ENCODE results near the gene RPL36. TPM values are rescaled to one million over a fixed set of nuclear protein-coding genes. Genes with fewer than 3 reads are reported as not detected.

RPL36 gene
- total RNA-seq, 1 donor from 2014 or later, result 943 TPM

GRCh38 chr19:5666921-5667610, 23.0 kb upstream of the RPL36 start:
- Histone ChIP-seq H3K4me2 (ENCODE audit: low read length) (no peak overlapping the region), H3K4me3 (ENCODE audit: insufficient read depth, low read depth, low read length) (no peak overlapping the region), H3K79me2 (ENCODE audit: insufficient read depth, low read length) (peaks cover 9% of the 10 kb centered on the region), H3K9ac (ENCODE audit: low read length) (no peak overlapping the region), H3K36me3 (ENCODE audit: insufficient read depth, low read length) (peaks cover 48% of the 10 kb centered on the region), H3K4me1 (ENCODE audit: insufficient read depth, low read length) (peaks cover 4% of the 10 kb centered on the region), H3K27ac (ENCODE audit: low read depth, low read length) (no peak overlapping the region), H4K20me1 (ENCODE audit: insufficient read depth, low read length) (peaks cover 54% of the 10 kb centered on the region), H3K9me3 (ENCODE audit: insufficient read depth, low read depth, low read length) (no peaks in the 10 kb centered on the region), H3K27me3 (ENCODE audit: insufficient read depth, low read length) (no peaks in the 10 kb centered on the region), H2AFZ (ENCODE audit: low read depth, low read length) (no peak overlapping the region)
- Mint-ChIP-seq H3K27ac (ENCODE audit: unreplicated experiment) (no peak overlapping the region), H3K9me3 (ENCODE audit: unreplicated experiment) (no peaks in the 10 kb centered on the region), H3K36me3 (ENCODE audit: low read depth, unreplicated experiment) (peaks cover 33% of the 10 kb centered on the region), H3K27me3 (ENCODE audit: low read depth, unreplicated experiment) (no peaks in the 10 kb centered on the region), H3K4me1 (ENCODE audit: low read depth, unreplicated experiment) (peaks cover 9% of the 10 kb centered on the region), H3K4me3 (ENCODE audit: unreplicated experiment) (no peak overlapping the region)
- no peak for TF ChIP-seq EZH2 (IDR thresholded peaks at IDR 0.05; ENCODE audit: insufficient read depth, low read length)
- no peak for DNase-seq (ENCODE audit: low read depth)
- FAIRE-seq, result no peak

GRCh38 chr19:5667751-5668271, 22.3 kb upstream of the RPL36 start:
- TF ChIP-seq CTCF (IDR thresholded peaks at IDR 0.05; ENCODE audit: insufficient read depth, low read depth, low read length) (no peak), EZH2 (IDR thresholded peaks at IDR 0.05; ENCODE audit: insufficient read depth, low read length) (no peak)
- no peak overlapping the region for H3K4me3 Mint-ChIP-seq (ENCODE audit: unreplicated experiment)
- Histone ChIP-seq H3K9me3 (ENCODE audit: insufficient read depth, low read depth, low read length) (no peaks in the 10 kb centered on the region), H2AFZ (ENCODE audit: low read depth, low read length) (no peak overlapping the region), H3K4me2 (ENCODE audit: low read length) (no peak overlapping the region), H3K36me3 (ENCODE audit: insufficient read depth, low read length) (peaks cover 45% of the 10 kb centered on the region), H3K4me3 (ENCODE audit: insufficient read depth, low read depth, low read length) (no peak overlapping the region), H3K4me1 (ENCODE audit: insufficient read depth, low read length) (peaks cover 4% of the 10 kb centered on the region), H3K79me2 (ENCODE audit: insufficient read depth, low read length) (peaks cover 9% of the 10 kb centered on the region), H3K27ac (ENCODE audit: low read depth, low read length) (no peak overlapping the region), H3K27me3 (ENCODE audit: insufficient read depth, low read length) (no peaks in the 10 kb centered on the region), H4K20me1 (ENCODE audit: insufficient read depth, low read length) (peaks cover 54% of the 10 kb centered on the region), H3K9ac (ENCODE audit: low read length) (no peak overlapping the region)
- H3K9me3 Mint-ChIP-seq (ENCODE audit: unreplicated experiment), result no peaks in the 10 kb centered on the region
- H3K27ac Mint-ChIP-seq (ENCODE audit: unreplicated experiment), result no peak overlapping the region
- no peak for DNase-seq (ENCODE audit: low read depth)
- no peaks in the 10 kb centered on the region for H3K27me3 Mint-ChIP-seq (ENCODE audit: low read depth, unreplicated experiment)
- H3K4me1 Mint-ChIP-seq (ENCODE audit: low read depth, unreplicated experiment), result peaks cover 9% of the 10 kb centered on the region
- peaks cover 34% of the 10 kb centered on the region for H3K36me3 Mint-ChIP-seq (ENCODE audit: low read depth, unreplicated experiment)
- no peak for FAIRE-seq

- no peak overlapping the region for H3K9ac ChIP-seq (ENCODE audit: low read length)
- Mint-ChIP-seq H3K4me1 (ENCODE audit: low read depth, unreplicated experiment) (peaks cover 9% of the 10 kb centered on the region), H3K27ac (ENCODE audit: unreplicated experiment) (no peak overlapping the region), H3K27me3 (ENCODE audit: low read depth, unreplicated experiment) (no peaks in the 10 kb centered on the region), H3K9me3 (ENCODE audit: unreplicated experiment) (no peaks in the 10 kb centered on the region), H3K36me3 (ENCODE audit: low read depth, unreplicated experiment) (peaks cover 27% of the 10 kb centered on the region), H3K4me3 (ENCODE audit: unreplicated experiment) (no peak overlapping the region)
- H3K27me3 ChIP-seq (ENCODE audit: insufficient read depth, low read length), result no peaks in the 10 kb centered on the region
- TF ChIP-seq EZH2 (IDR thresholded peaks at IDR 0.05; ENCODE audit: insufficient read depth, low read length) (no peak), CTCF (IDR thresholded peaks at IDR 0.05; ENCODE audit: insufficient read depth, low read depth, low read length) (no peak)
- DNase-seq (ENCODE audit: low read depth) (no peak), FAIRE-seq (no peak)
- no peak overlapping the region for H2AFZ ChIP-seq (ENCODE audit: low read depth, low read length)
- peaks cover 33% of the 10 kb centered on the region for H3K36me3 ChIP-seq (ENCODE audit: insufficient read depth, low read length)
- H3K4me1 ChIP-seq (ENCODE audit: insufficient read depth, low read length), result peaks cover 4% of the 10 kb centered on the region
- H3K9me3 ChIP-seq (ENCODE audit: insufficient read depth, low read depth, low read length), result no peaks in the 10 kb centered on the region
- H3K4me2 ChIP-seq (ENCODE audit: low read length), result no peak overlapping the region
- no peak overlapping the region for H3K27ac ChIP-seq (ENCODE audit: low read depth, low read length)
- peaks cover 9% of the 10 kb centered on the region for H3K79me2 ChIP-seq (ENCODE audit: insufficient read depth, low read length)
- no peak overlapping the region for H3K4me3 ChIP-seq (ENCODE audit: insufficient read depth, low read depth, low read length)
- peaks cover 43% of the 10 kb centered on the region for H4K20me1 ChIP-seq (ENCODE audit: insufficient read depth, low read length)
Measured at GRCh38 chr19:5669212-5669611, 20.9 kb upstream of the RPL36 start.
